Measurements from ENCODE around the gene FAP.

Gene FAP

DNA sequence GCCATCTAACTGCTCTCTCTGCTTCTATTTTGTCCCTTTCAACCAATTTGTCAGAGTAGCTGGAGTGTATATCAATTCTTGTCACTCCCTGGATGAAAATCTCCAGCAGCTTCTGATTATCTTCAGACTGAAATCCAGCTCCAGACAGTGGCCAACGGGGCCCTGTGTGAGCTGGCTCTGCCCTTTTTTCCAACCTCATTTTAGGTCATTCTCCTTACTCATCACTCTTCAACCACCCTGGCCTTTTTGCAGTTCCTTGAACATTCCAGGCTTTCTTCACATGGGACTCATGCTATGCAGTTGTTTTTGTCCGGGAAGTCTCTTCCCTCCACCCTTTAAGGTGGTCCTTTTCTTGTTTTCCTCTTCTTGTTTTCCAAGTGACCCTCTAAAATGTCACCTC, 15.4 kb upstream of the FAP start:
- Histone ChIP-seq H3K4me1 (ENCODE audit: control insufficient read depth, low read depth, low read length) (peaks cover 3% of the 10 kb centered on the region), H3K36me3 (ENCODE audit: control insufficient read depth, low read depth, low read length) (no peaks in the 10 kb centered on the region), H3K9ac (ENCODE audit: low read length) (no peak overlapping the region), H3K27me3 (ENCODE audit: control insufficient read depth, insufficient read depth, low read length) (no peaks in the 10 kb centered on the region), H3K9me3 (ENCODE audit: control insufficient read depth, low read depth, low read length) (no peaks in the 10 kb centered on the region), H3K4me3 (ENCODE audit: low read length) (no peak overlapping the region), H3K27ac (ENCODE audit: low read length) (no peak overlapping the region)

DNA sequence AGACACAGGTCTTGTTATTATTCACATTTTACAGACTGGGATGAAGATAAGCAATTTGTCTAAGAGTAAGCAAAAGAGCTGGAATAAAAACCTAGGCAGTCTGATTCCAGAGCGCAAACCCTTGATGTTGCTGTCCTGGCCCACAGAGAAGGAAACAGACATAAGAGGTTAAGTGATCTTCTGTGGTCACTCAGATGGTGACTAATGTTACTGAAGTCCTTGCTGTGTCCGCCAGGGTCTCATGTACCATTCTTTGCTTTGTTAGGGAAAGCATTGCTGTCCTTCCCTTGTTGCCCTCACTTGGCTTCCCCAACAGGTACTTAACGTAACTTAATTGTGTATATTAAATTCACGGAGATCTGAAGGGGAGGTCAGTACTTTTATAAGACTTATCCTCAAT, 14.9 kb upstream of the FAP start:
- Histone ChIP-seq H3K36me3 (ENCODE audit: control insufficient read depth, low read depth, low read length) (no peaks in the 10 kb centered on the region), H3K4me3 (ENCODE audit: low read length) (no peak overlapping the region), H3K4me1 (ENCODE audit: control insufficient read depth, low read depth, low read length) (peaks cover 3% of the 10 kb centered on the region), H3K9ac (ENCODE audit: low read length) (no peak overlapping the region), H3K27ac (ENCODE audit: low read length) (no peak overlapping the region), H3K27me3 (ENCODE audit: control insufficient read depth, insufficient read depth, low read length) (no peaks in the 10 kb centered on the region), H3K9me3 (ENCODE audit: control insufficient read depth, low read depth, low read length) (no peaks in the 10 kb centered on the region)

DNA sequence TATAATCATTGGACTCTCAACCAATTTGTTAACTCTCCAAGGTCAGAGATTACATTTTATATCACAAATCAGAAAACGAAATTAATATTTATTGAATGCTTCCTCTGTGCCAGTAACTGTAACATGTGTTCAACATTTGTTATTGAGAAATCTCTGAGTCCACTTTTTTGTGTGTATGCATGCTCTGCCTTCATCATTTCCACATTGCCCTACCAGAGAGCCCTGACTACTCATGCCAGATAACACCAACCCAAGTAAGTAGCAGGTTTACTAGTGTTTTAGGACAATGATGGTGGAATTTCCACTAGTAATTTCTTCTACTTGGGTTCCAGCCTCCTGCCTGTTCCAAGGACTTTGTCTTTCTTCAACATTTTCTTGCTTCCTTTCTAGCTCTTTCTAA, 14.2 kb upstream of the FAP start:
- H3K4me1 ChIP-seq (ENCODE audit: control insufficient read depth, low read depth, low read length) = peaks cover 3% of the 10 kb centered on the region
- H3K27me3 ChIP-seq (ENCODE audit: control insufficient read depth, insufficient read depth, low read length) = no peaks in the 10 kb centered on the region
- H3K27ac ChIP-seq (ENCODE audit: low read length) = no peak overlapping the region
- H3K9me3 ChIP-seq (ENCODE audit: control insufficient read depth, low read depth, low read length) = no peaks in the 10 kb centered on the region
- H3K36me3 ChIP-seq (ENCODE audit: control insufficient read depth, low read depth, low read length) = no peaks in the 10 kb centered on the region
- no peak overlapping the region for H3K4me3 ChIP-seq (ENCODE audit: low read length)
- H3K9ac ChIP-seq (ENCODE audit: low read length) = no peak overlapping the region

DNA sequence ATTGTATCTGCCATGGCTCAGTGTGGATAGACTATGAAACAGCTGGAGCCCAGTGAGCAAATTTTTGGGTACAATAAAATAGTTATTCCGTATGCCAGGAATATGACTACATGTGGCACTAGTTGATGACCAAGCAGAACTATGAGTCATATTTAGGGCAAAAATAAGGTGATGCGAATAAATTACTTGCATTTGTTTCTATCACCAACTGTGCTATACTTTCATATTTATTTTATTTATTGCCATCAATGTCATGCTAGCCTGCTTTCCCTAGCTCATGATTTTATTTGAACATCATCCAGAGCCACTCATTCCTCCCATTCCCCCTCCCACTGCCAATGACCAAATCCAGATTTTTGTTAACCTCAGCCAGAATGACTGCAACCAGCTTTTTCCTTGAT, 13.3 kb upstream of the FAP start:
- Histone ChIP-seq H3K9me3 (ENCODE audit: control insufficient read depth, low read depth, low read length) (no peaks in the 10 kb centered on the region), H3K36me3 (ENCODE audit: control insufficient read depth, low read depth, low read length) (no peaks in the 10 kb centered on the region), H3K27me3 (ENCODE audit: control insufficient read depth, insufficient read depth, low read length) (no peaks in the 10 kb centered on the region), H3K4me1 (ENCODE audit: control insufficient read depth, low read depth, low read length) (no peaks in the 10 kb centered on the region), H3K9ac (ENCODE audit: low read length) (no peak overlapping the region), H3K27ac (ENCODE audit: low read length) (no peak overlapping the region), H3K4me3 (ENCODE audit: low read length) (no peak overlapping the region)

DNA sequence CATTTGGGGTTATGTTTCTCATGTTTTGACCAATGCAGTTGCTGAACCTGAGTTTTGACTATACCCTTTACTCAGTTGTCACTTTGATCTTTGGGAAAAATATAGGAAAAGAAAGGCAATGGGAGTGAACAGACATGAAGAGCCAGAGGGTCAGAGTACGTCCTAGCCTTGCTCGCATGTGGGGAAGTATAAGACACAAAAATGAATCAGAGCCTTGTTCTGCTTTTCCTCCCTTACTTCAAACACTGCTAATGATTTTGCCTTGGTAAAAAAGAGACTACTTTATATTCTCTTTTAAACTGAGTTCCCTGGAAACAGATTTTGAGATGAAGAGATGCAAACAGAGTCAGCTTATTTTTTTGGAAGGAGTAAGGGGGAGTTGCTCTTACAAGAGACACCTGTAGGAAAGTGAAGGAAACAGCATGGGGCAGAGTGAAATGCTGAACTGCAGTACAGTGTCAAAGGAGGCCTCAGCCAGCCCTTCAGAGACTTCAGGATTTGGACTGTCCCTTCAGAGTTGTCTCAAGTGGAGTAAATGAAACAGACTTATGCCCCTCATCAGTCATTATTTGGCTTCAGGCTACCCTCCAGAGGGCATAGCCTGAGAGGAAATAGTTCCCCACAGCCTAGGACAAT, 11.1 kb upstream of the FAP start:
- no peaks in the 10 kb centered on the region for H3K27me3 ChIP-seq (ENCODE audit: control insufficient read depth, insufficient read depth, low read length)
- H3K9me3 ChIP-seq (ENCODE audit: control insufficient read depth, low read depth, low read length) = no peaks in the 10 kb centered on the region
- no peaks in the 10 kb centered on the region for H3K4me1 ChIP-seq (ENCODE audit: control insufficient read depth, low read depth, low read length)
- no peaks in the 10 kb centered on the region for H3K36me3 ChIP-seq (ENCODE audit: control insufficient read depth, low read depth, low read length)
- H3K4me3 ChIP-seq (ENCODE audit: low read length) = no peak overlapping the region
- no peak overlapping the region for H3K27ac ChIP-seq (ENCODE audit: low read length)
- no peak overlapping the region for H3K9ac ChIP-seq (ENCODE audit: low read length)

DNA sequence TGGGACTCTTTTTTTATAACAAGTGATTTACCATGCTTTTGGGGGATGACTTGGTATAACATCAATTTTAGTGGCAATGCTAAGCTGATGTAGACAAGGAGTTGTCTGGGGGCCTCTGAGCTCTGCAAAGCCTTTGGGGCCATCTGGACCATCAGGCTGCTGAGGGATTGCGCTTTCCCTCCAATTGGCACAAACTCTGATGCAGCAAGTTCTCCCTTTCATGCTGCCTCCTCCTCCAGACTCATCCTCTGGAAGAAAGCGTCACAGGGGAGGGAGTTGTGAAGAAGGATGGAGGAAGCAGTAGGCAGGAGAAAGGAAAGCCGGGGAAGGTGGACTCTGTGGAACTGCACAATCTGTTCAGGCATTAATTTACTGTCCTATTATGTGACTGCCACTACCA, 10.2 kb upstream of the FAP start:
- Histone ChIP-seq H3K27ac (ENCODE audit: low read length) (no peak overlapping the region), H3K36me3 (ENCODE audit: control insufficient read depth, low read depth, low read length) (no peaks in the 10 kb centered on the region), H3K27me3 (ENCODE audit: control insufficient read depth, insufficient read depth, low read length) (no peaks in the 10 kb centered on the region), H3K9me3 (ENCODE audit: control insufficient read depth, low read depth, low read length) (no peaks in the 10 kb centered on the region), H3K4me1 (ENCODE audit: control insufficient read depth, low read depth, low read length) (no peaks in the 10 kb centered on the region), H3K4me3 (ENCODE audit: low read length) (no peak overlapping the region), H3K9ac (ENCODE audit: low read length) (no peak overlapping the region)

DNA sequence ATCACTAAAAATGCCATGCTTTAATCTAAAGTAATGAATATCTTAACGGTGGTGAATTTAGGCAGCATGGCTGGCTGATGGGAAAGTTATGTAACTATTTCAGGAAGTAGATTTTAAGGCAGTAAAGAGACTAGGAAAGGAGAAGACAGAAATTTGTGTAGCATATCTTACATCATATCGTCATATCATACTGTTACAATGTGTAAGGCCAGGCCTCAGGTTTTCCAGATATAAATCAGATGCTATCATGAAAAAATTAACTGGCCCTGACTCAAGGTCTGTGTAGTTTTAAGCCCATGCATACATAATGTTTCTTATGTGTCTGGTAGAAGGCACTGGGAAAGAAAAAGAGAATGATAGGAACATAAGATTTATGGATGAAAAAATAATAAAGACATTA, 8.9 kb upstream of the FAP start:
- H3K9ac ChIP-seq (ENCODE audit: low read length) = no peak overlapping the region
- H3K27ac ChIP-seq (ENCODE audit: low read length) = no peak overlapping the region
- no peaks in the 10 kb centered on the region for H3K36me3 ChIP-seq (ENCODE audit: control insufficient read depth, low read depth, low read length)

DNA sequence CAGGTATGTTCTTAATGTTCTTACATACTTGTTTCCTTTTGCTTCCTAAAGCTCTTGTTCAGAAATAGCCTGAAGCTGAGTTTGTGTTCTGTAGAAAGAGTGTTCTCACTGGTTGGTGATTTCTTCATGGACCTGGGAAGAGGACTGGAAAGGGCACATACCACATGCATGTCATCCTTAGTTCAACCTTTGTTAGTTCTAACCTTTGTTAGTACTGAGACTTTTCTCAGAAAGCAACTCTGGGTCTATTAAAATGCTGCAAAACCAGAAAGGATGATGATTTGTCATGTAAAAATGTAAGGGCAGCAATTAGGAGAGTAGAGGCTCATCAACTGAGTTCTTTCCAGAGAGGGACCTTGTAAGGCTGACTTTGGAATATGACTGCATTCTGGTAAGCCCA, 2.5 kb upstream of the FAP start:
- H3K27me3 ChIP-seq (ENCODE audit: control insufficient read depth, insufficient read depth, low read length) = no peaks in the 10 kb centered on the region
- no peak overlapping the region for H3K4me3 ChIP-seq (ENCODE audit: low read length)
- H3K9me3 ChIP-seq (ENCODE audit: control insufficient read depth, low read depth, low read length) = no peaks in the 10 kb centered on the region
- no peak overlapping the region for H3K9ac ChIP-seq (ENCODE audit: low read length)
- no peaks in the 10 kb centered on the region for H3K36me3 ChIP-seq (ENCODE audit: control insufficient read depth, low read depth, low read length)
- no peaks in the 10 kb centered on the region for H3K4me1 ChIP-seq (ENCODE audit: control insufficient read depth, low read depth, low read length)
- no peak overlapping the region for H3K27ac ChIP-seq (ENCODE audit: low read length)

More for the DNA sequence above, 8.9 kb upstream of the FAP start:
- Histone ChIP-seq H3K4me1 (ENCODE audit: control insufficient read depth, low read depth, low read length) (no peaks in the 10 kb centered on the region), H3K4me3 (ENCODE audit: low read length) (no peak overlapping the region), H3K9me3 (ENCODE audit: control insufficient read depth, low read depth, low read length) (no peaks in the 10 kb centered on the region), H3K27me3 (ENCODE audit: control insufficient read depth, insufficient read depth, low read length) (no peaks in the 10 kb centered on the region)

DNA sequence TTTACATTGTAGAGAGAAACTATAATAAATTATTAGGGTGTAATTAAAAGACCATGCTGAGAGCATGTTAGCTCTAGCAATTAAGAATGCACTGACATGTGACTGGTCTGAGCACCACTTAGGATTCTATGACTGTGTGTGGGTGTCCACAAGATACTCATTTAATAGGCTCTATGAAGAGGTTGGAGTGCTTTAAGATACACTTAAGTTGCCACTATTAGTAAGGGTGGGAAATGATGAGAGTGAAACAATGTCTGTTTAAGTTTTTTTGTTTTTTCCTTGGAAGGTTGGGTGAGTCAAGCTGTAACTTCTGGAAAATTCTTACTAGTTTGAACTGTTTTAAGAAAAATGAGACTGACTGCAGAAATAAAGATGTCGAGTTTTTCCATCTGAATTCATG, 1.8 kb upstream of the FAP start:
- no peaks in the 10 kb centered on the region for H3K36me3 ChIP-seq (ENCODE audit: control insufficient read depth, low read depth, low read length)
- H3K9ac ChIP-seq (ENCODE audit: low read length) = no peak overlapping the region
- no peaks in the 10 kb centered on the region for H3K4me1 ChIP-seq (ENCODE audit: control insufficient read depth, low read depth, low read length)
- no peaks in the 10 kb centered on the region for H3K27me3 ChIP-seq (ENCODE audit: control insufficient read depth, insufficient read depth, low read length)
- H3K27ac ChIP-seq (ENCODE audit: low read length) = no peak overlapping the region
- H3K4me3 ChIP-seq (ENCODE audit: low read length) = no peak overlapping the region
- H3K9me3 ChIP-seq (ENCODE audit: control insufficient read depth, low read depth, low read length) = no peaks in the 10 kb centered on the region

DNA sequence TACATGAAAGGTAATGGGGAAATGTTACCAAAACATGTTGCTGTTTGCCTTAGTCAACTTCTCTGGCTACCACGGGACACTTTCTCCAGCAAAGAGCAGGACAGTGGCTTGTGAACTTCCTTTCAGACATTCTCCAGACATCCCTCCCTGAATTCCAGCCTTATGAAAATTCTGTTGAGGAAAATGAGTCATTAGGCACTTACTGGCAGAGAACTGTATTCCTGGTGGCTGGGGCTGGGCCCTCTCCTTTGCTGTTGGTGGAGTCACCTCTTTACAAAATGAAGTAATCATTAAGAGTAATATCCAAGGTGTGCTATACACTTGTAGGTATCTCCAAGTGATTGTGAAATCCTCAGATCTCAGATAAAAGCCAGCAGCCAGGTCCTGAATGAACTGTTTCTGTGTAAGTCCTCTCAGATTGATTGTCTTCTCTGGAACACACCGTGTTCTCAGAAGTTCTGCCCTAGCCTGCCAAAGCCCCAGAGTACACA, 1.3 kb upstream of the FAP start:
- no peaks in the 10 kb centered on the region for H3K36me3 ChIP-seq (ENCODE audit: control insufficient read depth, low read depth, low read length)
- H3K27me3 ChIP-seq (ENCODE audit: control insufficient read depth, insufficient read depth, low read length) = no peaks in the 10 kb centered on the region
- H3K4me3 ChIP-seq (ENCODE audit: low read length) = no peak overlapping the region
- H3K9me3 ChIP-seq (ENCODE audit: control insufficient read depth, low read depth, low read length) = no peaks in the 10 kb centered on the region
- no peak overlapping the region for H3K9ac ChIP-seq (ENCODE audit: low read length)
- H3K4me1 ChIP-seq (ENCODE audit: control insufficient read depth, low read depth, low read length) = no peaks in the 10 kb centered on the region
- H3K27ac ChIP-seq (ENCODE audit: low read length) = no peak overlapping the region

DNA sequence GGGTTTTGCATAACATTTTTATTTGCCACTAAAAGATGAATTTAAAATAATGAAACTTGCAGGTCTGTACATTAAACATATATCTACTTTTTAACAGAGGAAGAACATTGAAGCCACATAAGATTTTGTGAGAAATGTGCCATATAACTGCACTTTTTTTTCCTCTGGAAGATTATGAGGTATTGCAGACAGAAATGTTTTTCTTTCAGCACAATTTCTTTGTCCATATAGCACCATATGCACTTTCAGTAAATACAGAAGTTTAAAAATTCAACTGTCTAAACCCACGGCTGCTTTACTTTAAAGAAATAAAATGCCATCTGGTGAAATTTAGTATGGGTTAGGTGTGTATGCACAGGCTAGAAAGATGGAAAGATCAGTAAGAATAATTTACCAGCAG, 470 bp upstream of the FAP start:
- Histone ChIP-seq H3K9ac (ENCODE audit: low read length) (no peak overlapping the region), H3K27me3 (ENCODE audit: control insufficient read depth, insufficient read depth, low read length) (no peaks in the 10 kb centered on the region), H3K9me3 (ENCODE audit: control insufficient read depth, low read depth, low read length) (no peaks in the 10 kb centered on the region), H3K27ac (ENCODE audit: low read length) (no peak overlapping the region), H3K36me3 (ENCODE audit: control insufficient read depth, low read depth, low read length) (no peaks in the 10 kb centered on the region), H3K4me1 (ENCODE audit: control insufficient read depth, low read depth, low read length) (no peaks in the 10 kb centered on the region), H3K4me3 (ENCODE audit: low read length) (no peak overlapping the region)

DNA sequence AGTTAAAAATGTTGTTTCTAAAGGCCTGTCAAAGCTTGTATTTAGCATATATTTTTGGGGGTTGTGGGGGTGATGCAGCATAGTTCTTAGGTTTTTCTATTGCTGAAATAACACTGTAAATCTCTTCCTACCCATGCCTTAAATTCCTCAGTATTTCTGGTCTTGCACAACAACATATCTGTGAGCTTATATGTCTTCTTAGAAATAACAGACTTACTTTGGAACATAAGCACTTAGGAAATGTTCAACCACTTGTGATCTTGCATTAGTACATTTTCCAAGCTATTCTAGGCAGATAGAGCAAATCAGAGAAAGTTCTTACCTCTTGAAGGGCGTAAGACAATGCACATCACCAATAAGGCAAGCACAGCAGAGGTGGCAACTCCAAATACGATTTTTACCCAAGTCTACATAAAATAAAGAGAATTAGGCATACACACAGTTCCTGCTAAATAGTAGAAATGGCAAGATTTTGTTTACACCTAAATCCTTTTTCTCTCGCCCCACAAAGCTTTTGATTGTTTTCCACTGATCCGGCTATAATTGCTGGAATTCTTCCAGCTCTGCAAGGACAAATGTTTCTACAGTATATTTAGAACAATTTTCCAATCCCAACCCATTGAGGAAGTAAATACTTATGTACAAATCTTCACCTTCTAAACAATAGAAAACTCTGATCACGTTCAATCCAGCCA, 512 bp downstream of the FAP start:
- Histone ChIP-seq H3K4me3 (ENCODE audit: low read length) (no peak overlapping the region), H3K27me3 (ENCODE audit: control insufficient read depth, insufficient read depth, low read length) (no peaks in the 10 kb centered on the region), H3K27ac (ENCODE audit: low read length) (no peak overlapping the region), H3K9ac (ENCODE audit: low read length) (no peak overlapping the region), H3K9me3 (ENCODE audit: control insufficient read depth, low read depth, low read length) (no peaks in the 10 kb centered on the region), H3K36me3 (ENCODE audit: control insufficient read depth, low read depth, low read length) (no peaks in the 10 kb centered on the region), H3K4me1 (ENCODE audit: control insufficient read depth, low read depth, low read length) (no peaks in the 10 kb centered on the region)

Measured in iPS-18a (cell line).